SH-SY5Y (cell line): Measurements from ENCODE around the gene OR4K14.

ENCODE experiments used
- GATA2 ChIP-seq: IDR thresholded peaks from 2 replicates; pipeline ENCODE4 v1.6.1; 2011; ENCODE audit warnings: mild to moderate bottlenecking, low read depth, low read length
- GATA3 ChIP-seq: IDR thresholded peaks from 2 replicates; pipeline ENCODE4 v1.6.1; 2011; ENCODE audit warnings: low read depth, mild to moderate bottlenecking, low read length, moderate library complexity

- TF ChIP-seq GATA2 (no peak), GATA3 (no peak)
Observed at GRCh38 chr14:19974844-19975243, 44.3 kb downstream of the OR4K14 start.
